GM10847 (cell line): ENCODE results near the gene ZNF280A.

ENCODE experiments used
- POLR2A ChIP-seq: IDR thresholded peaks from 2 replicates; pipeline ENCODE4 v1.6.1; 2011; ENCODE audit not compliant: insufficient read length; ENCODE audit errors: extremely low read depth

Gene ZNF280A, protein sequence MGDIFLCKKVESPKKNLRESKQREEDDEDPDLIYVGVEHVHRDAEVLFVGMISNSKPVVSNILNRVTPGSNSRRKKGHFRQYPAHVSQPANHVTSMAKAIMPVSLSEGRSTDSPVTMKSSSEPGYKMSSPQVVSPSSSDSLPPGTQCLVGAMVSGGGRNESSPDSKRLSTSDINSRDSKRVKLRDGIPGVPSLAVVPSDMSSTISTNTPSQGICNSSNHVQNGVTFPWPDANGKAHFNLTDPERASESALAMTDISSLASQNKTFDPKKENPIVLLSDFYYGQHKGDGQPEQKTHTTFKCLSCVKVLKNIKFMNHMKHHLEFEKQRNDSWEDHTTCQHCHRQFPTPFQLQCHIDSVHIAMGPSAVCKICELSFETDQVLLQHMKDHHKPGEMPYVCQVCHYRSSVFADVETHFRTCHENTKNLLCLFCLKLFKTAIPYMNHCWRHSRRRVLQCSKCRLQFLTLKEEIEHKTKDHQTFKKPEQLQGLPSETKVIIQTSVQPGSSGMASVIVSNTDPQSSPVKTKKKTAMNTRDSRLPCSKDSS

DNA sequence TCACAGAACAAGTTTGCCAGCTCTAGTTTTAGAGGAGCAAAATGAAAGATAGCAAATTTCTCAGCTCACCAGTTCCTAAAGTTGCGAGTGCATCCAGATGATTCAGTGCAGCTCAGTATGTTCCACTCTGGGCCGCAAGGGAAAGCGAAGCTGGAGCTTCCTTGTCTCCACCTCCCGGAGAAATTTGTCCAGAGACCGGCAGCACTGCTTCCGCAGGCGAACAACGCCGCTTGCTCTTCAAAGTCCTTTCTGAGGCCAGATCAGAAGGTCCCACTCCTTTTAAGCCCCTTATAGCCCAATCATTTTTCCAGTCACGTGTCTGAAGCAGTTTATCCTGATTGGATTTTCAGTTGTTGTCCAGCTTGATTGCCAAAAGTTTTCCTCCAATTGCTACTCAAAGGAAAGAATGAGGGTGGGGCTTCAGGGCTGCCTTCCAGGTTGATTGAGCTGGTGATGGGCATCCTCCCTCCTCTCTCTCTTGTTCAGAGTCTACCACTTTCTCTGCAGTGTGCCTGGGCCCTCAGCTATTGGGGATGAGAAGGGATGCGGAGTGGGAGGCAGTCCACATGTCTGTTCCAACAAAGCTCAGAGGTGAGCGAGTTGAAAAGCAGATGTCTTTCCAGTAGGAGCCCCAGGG is at the start of gene ZNF280A:
ZNF280A (minus strand) TSS at position 251 of the 637 bp plus-strand sequence. CDS start 4,640 bp downstream, outside the sequence.
- TF ChIP-seq POLR2A: no peak

DNA sequence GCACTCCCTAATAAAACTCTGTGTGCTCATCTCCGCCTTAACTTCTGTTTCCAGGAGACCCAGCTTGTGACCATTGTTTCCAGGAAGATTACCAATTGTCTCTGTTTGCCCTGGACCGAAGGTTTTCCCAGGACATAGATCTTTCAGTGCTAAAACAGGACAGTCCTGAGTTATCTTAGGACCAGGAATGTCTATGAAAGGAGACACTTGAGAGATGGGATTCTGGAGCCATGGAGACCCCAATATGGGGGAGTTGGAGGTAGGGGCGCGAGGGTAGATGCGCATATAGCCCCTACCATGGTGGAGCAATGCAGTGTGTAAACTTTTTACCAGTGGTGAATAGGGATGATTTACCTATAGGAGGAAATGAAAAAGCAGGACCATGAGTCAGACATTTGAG is 49.1 kb upstream of the ZNF280A start:
- TF ChIP-seq POLR2A: no peak

DNA sequence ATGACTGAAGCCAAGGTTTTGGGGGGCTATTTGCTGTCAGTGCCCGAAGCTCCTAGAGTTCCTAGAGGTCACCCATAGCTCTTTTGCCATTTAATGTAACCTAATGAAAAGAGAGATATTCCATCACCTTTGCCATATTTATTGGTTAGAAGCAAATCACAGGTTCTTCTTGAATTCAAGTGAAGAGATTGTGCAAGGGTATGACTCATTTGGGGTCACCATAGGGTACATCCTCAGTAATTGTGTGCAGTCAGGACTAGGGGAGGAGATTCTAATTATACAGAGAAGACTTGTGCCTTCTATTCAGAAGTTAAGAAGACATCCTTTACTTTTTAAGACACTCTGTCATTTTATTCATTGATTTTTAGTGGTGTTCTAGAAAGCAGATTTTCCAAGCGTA is 45.9 kb upstream of the ZNF280A start:
- TF ChIP-seq POLR2A: no peak

DNA sequence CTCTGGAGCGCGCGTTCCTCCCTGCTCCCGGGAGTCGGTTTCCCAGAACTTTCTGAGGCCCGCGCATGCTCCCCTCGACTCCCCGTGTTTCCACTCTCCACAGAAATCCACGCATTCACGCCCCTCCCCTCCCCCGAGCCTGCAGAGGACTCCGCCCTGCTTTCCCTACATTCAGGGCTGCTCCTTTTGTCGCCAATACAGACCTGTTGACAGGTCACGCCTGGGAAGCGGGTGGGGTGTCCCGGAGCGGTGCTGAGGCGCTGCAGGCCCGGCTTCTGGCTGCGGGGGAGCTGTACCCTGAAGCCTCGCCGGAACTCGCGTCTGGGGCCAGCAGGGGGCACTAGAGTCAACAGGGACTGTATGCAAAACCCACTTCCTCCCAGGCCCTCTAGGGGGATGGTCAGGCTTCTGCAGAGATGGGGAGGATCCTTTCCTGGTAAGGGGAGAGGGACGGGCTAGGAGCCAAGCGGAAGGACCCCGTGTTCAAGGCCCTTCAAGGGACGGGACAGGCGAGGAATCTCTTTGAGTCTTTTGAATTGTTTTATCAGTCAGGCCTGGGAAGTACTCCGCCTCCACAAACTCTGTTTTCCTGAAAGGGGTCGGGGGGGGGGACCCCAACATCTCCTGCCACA is 39.0 kb upstream of the ZNF280A start, which contains the start of gene PRAME:
PRAME (minus strand) TSS at position 294 of the 632 bp plus-strand sequence. CDS start 2,433 bp downstream, outside the sequence.
- TF ChIP-seq POLR2A: no peak

DNA sequence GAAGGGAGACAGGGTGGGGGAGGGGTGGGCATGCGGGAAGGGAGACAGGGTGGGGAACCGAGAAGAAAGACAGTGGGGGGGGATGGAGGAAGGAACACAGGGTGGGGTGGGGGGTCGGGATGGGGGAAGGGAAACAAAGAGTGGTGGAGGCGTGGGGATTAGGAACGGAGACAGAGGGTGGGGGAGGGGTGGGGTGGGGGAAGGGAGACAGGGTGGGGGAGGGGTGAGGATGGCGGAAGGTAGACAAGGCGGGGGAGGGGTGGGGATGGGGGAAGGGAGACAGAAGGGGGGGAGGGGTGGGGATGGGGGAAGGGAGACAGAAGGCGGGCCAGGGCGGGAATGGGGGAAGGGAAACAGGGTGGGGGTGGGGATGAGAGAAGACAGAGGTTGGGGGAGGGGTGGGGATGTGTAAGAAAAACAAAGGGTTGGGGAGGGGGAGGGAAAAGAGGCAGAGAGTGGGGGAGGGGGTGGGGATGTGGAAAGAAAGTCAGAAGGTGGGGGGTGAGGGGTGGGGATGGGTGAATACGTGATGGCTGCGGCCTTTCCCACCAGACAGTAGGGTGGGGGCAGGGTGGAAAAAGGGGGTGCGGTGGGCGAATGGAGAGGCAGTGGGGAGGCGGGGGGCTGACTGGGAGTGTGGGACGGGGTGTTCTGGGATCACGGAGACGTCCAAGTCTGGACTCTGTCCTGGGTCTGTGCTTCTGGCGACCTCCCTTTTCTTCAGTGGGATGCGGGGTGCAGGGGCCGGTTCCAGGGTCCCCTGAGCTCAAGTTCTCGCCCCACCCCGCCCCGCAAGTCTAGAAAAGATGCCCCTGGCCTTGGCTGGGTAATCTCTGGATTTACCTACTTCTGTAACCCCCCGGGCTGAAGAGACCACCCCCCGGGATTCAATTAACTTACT is 38.3 kb upstream of the ZNF280A start:
- no peak for TF ChIP-seq POLR2A

DNA sequence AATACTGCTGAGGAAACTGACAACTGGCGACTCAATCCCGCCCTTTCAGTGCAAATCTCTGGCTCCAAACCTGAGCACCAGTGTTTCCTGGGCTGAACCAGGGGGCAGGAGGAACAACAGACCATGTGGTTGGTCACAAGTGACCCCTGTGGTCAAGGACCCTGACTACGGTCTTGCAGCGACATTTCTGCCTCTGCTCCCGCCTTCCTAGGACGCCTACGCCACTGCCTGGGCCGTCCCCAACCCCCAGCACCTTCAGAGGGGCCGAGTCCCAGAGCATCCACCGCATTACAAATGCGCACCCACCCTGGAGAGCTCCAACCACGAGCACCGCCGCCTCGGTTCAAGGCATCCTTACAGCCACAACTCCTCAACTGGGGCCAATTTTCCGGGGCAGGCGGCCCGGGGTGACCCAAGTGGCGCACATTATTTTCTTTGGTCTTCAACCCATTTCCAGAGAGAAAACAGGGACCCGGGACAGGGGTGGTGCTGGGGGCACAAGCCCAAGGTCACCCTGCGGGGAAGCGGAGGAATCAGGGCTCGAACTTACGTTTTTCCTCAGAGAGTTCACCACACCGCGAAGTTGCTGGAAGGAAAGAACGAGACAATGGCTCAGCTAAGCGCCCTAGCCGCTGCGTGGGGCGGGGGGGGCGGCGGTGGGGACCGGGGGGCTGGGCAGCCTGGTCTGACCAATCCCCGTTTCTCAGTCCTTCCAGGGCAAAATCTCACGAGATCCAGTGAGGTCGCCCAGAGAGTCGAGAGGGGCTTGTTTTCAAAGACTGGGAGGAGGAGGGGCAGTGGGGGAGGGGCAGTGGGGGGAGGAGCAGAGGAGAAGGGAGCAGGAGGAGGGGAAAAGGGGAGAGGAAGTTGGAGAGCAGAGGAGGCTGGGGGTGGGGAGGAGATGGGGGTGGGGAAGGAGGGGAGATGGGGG is 37.2 kb upstream of the ZNF280A start:
- no peak for TF ChIP-seq POLR2A

DNA sequence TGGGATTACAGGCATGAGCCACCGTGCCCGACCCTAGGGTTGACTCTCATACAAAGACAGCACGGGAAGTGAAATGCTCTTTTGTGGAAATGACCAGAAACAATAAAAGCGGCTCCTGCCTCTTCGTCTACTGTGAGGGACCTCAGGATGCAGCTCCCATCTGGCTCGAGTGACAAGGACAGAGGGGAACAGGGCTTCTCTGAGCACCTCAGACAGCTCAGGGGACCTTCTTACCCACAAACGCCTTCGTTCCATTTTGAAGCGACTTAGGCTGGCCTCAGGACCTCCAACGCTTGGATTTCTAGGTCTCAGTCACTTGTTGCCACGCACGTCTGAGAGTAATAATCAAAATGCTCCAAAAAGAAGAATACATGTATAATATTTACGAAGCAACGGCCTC is 36.5 kb upstream of the ZNF280A start:
- TF ChIP-seq POLR2A: no peak

DNA sequence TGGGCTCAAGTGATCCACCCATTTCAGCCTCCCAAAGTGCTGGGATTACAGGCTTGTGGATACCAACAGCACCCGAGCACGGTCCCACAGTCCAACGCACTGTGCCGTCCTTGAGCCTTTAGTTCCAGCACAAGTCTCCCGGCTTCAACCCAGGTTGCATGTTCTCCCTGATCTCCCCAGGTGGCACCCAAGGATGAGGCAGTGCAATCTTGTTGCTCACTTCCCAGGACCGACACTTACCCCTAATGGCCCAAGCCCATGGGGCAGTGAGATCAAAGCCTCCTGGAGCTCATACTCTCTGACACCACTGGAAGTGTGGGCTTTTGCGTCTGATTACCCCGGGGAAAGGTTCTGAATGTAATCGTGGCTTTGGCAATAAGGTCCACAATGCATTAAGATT is 35.5 kb upstream of the ZNF280A start:
- TF ChIP-seq POLR2A: no peak

DNA sequence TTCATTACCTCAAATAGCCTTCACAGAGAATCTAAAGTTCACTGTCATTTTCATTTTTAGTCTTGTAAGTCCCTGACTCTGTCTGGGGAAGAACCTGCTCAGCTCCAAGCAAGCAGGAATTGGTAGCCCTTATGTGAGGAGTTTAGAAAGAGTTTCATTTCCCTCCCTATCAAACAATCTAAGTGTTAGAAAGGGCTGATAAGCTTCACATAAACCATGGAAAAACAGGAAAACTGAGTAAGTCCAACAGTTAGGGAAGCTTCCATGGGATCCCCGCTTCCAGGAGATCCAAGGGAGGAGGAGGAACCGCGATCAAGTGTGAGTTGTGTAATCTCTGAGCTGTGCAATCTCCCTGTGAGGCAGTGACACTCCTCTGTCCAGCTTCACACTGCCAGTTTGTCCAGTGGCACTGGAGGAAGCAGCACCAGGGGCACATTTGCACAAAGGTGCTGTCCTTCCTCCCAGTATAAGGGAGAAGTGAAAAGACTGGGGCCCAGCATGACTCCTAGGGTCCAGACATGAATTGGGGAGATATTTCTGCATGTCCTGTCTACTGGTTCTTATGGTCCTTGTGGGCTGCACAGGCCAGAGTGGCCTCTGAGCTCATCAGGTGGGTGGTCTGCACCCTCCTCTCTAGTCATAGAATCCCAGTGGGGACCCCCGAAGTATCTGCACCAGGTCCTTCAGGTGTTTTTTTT is 34.7 kb upstream of the ZNF280A start:
- no peak for TF ChIP-seq POLR2A

DNA sequence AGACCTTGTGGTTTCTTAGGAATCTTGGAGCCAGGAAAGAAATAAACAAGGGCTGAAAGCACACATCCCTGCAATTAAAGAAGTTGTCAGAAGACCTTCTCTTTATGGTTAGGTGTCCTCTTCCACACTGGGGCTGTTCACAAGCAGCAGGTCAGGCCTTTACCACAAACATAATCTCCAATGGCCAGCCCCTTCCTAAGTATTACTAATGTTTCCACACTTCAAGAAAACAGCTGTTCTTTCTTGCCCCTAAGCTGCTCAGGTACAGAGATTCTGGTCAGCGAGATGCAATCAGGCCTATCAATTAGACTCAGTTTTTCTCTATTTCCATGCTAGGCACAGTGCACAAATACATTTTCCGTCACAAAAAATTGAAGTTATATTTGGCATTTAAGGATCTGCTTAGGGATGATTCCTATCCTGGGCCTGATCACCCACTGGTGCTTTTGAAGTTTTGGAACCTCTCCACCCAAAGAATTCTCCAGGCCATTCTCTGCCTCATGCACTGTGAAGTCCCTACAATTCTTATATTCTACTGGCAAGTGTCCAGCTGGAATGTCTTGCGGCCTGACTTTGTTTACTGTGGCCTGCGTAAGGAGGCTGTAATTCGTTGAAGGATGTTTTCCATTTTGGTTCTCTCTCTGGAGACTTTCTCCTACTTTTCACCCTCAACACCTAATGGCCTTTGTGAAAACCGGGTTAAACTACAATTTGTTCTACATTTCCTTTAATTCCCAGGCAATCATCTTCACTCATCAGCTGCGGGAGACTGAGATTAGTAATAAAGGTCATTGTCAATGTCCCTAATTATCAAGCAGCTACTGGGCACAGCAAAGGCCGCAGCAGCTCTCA is 33.9 kb upstream of the ZNF280A start:
- no peak for TF ChIP-seq POLR2A

DNA sequence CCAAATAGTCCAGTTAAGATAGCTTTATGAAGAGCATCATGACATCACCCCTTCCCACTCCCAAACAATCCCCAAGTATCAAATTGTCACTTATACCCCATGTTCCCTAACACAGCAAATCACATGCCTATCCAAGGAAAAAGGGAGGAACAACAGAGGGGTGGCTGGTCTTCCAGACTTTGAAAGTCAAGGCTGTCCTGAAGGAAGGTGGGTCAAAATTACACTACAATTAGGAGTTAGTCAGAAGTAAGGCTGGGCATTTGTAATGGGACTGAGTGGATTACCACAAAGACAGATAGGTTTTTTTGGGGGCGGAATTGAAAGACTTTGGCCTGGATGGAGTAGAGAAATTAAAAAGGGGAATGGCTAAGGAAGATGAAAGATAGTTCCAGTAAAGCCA is 33.1 kb upstream of the ZNF280A start:
- TF ChIP-seq POLR2A: no peak

DNA sequence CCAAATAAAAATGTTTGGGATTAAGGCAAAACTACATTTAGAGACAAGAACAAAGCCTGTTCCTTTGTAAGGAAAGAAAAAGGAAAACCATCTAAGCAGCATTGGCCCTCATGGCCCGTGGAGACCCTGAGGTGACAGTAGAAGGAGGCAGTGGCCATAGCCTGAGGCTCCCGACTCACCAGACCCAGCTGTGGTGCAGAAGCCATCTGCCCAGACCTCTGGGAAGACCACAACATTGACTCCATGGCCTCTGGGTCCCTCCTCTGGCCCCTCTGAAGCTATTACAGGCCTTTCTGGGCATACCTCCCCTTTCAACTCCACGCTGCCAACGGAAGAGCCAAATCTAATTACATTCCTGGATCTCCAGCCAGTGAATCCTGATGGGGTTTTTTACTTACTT is 32.6 kb upstream of the ZNF280A start:
- TF ChIP-seq POLR2A: no peak
